GM19463 (cell line): ENCODE measurements around the gene KRTAP1-5.
"Not testable (repeated sequence)": the region's sequence is repeated elsewhere in the genome, so short reads cannot be mapped to it uniquely, and the experiment has no call there.

Experiments used
- ATAC-seq: cut with Tn5 transposase; IDR thresholded peaks from one replicate; pipeline ENCODE4 v1.9.1; 2021; ENCODE audit warnings: mild to moderate bottlenecking, moderate library complexity; ENCODE audit not compliant: unreplicated experiment

KRTAP1-5 gene, protein sequence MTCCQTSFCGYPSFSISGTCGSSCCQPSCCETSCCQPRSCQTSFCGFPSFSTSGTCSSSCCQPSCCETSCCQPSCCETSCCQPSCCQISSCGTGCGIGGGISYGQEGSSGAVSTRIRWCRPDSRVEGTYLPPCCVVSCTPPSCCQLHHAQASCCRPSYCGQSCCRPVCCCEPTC

GRCh38 chr17:41026715-41027471 is at the start of gene KRTAP1-5:
TSS of gene KRTAP1-5 (minus strand) at chr17:41027208. CDS start at chr17:41027155, 53 bp downstream.
- no peak for ATAC-seq

DNA sequence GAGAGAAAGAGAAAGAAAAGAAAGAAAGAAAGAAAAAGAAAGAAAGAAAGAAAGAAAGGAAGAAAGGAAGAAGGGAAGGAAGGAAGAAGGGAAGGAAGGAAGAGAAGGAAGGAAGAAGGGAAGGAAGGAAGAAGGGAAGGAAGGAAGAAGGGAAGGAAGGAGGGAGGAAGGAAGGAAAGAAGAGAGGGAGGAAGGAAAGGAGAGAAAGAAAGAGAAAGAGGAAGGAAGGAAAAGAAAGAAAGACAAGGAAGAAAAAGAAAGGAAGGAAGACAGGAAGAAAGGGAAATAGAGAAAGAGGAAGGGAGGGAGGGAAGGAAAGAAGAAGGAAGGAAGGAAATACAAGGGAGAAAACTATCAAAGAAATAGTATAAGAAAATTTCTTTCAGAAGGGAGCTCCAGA is 49.8 kb upstream of the KRTAP1-5 start:
- no peak for ATAC-seq

DNA sequence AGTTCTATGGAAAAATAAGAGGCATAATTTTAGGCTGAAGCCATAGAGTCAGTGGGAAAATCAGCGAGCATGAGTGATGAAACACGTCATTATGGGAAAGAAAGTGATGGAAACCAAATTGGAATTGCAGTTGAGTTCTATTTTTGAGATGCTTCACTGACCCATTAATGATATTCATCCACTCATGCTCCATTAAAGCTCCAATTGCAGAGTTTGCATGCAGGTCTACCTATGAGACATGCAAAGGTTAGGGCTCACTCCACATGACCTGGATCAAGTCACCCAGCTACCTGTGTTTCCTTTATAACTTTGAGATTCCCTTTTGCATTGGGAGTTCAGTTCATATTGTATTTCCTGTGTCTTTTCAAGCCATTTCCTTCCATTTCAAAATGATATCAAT is 46.7 kb upstream of the KRTAP1-5 start:
- no peak for ATAC-seq

- no peak for ATAC-seq
Measured at GRCh38 chr17:41071606-41072360, 44.8 kb upstream of the KRTAP1-5 start.

GRCh38 chr17:41069031-41069430 is 42.0 kb upstream of the KRTAP1-5 start:
- ATAC-seq: no peak

DNA sequence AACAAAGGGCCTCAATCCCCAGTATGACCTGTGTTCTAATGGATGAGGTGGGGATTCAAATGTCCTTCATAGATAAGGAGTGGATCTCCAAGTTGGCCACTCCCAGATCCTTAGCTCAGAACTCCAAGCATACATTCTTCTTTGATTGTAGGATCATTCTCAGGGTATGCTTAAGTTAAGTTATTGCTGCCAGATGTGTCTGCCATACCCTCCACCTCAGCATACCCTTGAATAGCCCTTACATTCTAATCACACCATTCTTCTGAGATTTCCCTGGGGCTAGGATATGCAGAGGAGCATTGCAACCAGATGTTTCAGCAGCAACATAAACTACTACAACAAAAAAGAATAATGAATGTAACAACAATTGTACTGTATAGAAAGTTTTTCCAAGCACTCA is 40.3 kb upstream of the KRTAP1-5 start:
- ATAC-seq: no peak

GRCh38 chr17:41065829-41066624 is 39.0 kb upstream of the KRTAP1-5 start, which contains the start of gene KRTAP2-4:
TSS of gene KRTAP2-4 (minus strand) at chr17:41065879. CDS start at chr17:41065845, 34 bp downstream.
- ATAC-seq: no peak

GRCh38 chr17:41065016-41065689 is 38.1 kb upstream of the KRTAP1-5 start:
- ATAC-seq: not testable (repeated sequence)

DNA sequence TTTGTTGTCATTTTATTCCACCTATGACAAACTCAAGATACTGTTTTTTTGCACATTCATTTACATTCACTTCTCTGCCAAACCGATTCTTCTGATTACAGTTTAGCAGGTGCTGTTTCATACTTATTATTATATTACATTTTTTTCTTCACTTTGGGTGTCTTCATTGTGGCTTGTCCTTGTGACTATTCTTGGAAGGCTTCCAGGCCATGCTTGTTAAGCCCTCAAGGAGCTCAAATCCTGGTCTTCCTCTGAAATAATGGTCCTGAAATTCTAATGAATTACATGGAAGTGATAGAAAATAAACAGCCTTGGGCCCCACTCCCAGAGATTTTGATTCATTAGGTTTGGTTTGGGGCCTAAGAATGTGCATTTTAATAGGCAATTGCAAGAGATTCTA is 37.3 kb upstream of the KRTAP1-5 start:
- no peak for ATAC-seq

- no peak for ATAC-seq
Measured at GRCh38 chr17:41063449-41063848, 36.4 kb upstream of the KRTAP1-5 start.

- no peak for ATAC-seq
Measured at GRCh38 chr17:41061964-41062363, 35.0 kb upstream of the KRTAP1-5 start.

DNA sequence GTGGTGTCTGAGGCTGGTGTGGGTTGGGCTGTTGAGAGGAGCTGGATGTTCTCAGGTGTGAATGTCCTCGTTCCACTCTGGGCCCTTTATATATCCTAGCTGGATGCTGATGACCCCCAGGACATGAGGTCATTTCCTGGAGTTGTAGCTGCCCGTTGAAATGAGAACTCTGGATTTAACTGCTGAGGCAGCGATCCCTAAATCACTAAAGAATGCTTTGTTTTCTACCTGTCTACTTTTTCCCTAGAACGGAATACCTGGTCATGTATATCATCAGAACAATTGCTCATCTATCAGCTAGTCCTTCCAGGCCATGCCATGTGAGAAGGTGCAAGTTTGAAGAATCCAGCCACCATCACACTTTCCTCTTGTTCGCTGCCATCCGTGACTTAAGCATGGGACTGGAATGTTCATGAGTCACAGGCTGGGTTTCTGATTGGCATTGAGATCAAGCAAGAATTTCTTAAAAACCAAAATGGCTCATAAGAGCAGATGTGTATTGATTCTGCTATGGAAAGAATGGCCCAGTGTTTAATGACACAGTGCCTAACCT is 33.1 kb upstream of the KRTAP1-5 start, which contains the start of gene KRTAP2-3:
Gene KRTAP2-3, minus strand, starts transcription at position 63 of the 553 bp plus-strand sequence. CDS start 64 bp downstream, outside the sequence.
- ATAC-seq: no peak

GRCh38 chr17:41059276-41060051 is 32.5 kb upstream of the KRTAP1-5 start:
- not testable (repeated sequence) for ATAC-seq

DNA sequence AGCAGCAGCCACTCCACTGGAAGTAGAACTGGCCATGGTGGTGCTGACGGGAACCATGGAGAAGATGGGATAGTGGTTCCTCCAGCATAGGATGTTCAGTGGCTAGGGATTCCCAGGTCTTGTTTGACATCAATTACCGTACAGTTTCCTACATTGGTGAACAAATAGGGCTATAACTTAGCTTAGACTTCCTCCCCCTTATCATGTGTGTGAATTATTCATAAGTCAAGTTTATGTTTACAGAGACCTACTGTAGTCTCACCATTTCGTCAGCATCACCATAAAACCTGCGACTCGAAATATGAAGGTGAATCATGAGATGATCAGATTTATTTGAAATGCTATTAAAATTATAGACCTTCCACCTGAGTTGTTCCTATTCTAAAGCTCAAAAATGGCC is 31.7 kb upstream of the KRTAP1-5 start:
- no peak for ATAC-seq

GRCh38 chr17:41057547-41057946 is 30.5 kb upstream of the KRTAP1-5 start:
- no peak for ATAC-seq

- ATAC-seq: not testable (repeated sequence)
Measured at GRCh38 chr17:41055130-41055529, 28.1 kb upstream of the KRTAP1-5 start, which contains the start of gene KRTAP2-2. TSS of gene KRTAP2-2 (minus strand) at chr17:41055230. CDS start at chr17:41055211, 19 bp downstream.

GRCh38 chr17:41054556-41054955 is 27.5 kb upstream of the KRTAP1-5 start:
- ATAC-seq: not testable (repeated sequence)

DNA sequence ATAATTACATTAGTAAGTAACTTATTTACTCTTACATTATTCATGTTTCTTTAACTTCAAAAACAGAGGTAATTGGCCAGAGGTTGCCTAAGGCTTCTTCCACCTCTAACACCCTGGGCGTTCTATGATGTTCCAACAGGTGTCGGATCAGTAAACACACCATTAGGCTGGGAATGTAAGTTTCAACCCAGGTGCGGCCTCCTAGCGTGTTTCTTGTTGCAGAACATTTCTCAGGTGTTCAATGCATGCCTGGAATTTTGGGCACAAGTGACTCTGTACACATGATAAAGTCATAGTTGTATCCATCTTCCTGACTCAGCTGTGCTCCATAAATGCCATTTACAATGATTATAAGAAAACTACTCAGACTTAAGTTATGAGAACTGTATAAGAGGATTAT is 27.0 kb upstream of the KRTAP1-5 start:
- ATAC-seq: no peak

- ATAC-seq: no peak
Measured at GRCh38 chr17:41052566-41052965, 25.6 kb upstream of the KRTAP1-5 start.
